ENCODE data around the gene DGKA.

Gene DGKA

DNA sequence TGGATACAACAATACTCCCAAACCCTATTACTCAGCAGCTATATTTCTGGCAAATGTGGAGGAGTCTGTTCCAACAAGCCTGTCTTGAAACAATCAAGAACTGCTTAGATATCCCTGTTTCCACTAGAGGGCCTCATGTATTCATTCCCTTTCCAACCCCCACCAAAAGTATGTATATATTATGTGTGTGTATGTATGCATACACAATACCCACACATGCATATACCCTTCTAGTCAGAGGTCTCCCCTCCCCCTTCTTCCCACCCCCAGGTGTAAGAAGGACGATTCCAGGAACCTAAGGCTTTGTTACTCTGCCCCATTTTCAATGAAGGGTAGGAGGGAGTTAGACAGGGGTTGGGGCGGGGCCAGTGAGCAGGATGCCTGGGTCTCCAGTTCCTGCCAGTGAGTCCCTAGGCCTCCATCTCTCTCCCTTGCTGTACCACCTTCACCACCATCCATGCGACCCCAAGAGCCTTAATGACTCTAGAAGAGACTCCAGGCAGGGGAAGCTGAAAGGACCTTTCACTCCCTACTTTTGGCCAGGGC lies at the start of gene DGKA:
DGKA (plus strand) TSS at position 392 of the 546 bp plus-strand sequence. CDS start 5,342 bp downstream, outside the sequence.
- TF ChIP-seq, protein P1, sequence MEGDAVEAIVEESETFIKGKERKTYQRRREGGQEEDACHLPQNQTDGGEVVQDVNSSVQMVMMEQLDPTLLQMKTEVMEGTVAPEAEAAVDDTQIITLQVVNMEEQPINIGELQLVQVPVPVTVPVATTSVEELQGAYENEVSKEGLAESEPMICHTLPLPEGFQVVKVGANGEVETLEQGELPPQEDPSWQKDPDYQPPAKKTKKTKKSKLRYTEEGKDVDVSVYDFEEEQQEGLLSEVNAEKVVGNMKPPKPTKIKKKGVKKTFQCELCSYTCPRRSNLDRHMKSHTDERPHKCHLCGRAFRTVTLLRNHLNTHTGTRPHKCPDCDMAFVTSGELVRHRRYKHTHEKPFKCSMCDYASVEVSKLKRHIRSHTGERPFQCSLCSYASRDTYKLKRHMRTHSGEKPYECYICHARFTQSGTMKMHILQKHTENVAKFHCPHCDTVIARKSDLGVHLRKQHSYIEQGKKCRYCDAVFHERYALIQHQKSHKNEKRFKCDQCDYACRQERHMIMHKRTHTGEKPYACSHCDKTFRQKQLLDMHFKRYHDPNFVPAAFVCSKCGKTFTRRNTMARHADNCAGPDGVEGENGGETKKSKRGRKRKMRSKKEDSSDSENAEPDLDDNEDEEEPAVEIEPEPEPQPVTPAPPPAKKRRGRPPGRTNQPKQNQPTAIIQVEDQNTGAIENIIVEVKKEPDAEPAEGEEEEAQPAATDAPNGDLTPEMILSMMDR (IDR thresholded peaks at IDR 0.05; ENCODE audit: low read length, missing control alignments) = peak; percentile 73
- peak within 1 kb of the TSS; percentile 68 for H3K4me3 ChIP-seq (replicated peaks; ENCODE audit: low read depth, low read length)
- peak; percentile 85 for DNase-seq (ENCODE audit: low read depth)

DNA sequence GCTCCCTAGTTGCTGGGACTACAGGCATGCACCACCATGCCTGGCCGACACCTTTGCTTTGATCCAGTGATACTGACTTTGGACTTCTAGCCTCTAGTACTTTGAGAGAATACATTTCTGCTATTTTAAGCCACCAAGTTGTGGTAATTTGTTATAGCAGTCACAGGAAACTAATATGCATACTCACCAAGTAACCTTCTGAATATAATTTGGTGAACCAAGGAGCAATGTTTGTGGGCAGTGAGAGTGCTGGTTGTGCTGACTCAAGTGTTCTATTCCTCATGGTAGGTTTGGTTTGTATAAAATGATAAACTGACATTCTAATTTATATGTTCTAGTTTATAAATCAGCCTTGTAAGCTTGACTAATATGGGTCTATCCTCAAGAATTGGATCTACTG lies 45.8 kb upstream of the DGKA start:
- TF ChIP-seq, protein P1 (IDR thresholded peaks at IDR 0.05; ENCODE audit: low read length, missing control alignments) = no peak
- no peak overlapping the region for H3K4me3 ChIP-seq (replicated peaks; ENCODE audit: low read depth, low read length)
- DNase-seq (ENCODE audit: low read depth) = no peak

DNA sequence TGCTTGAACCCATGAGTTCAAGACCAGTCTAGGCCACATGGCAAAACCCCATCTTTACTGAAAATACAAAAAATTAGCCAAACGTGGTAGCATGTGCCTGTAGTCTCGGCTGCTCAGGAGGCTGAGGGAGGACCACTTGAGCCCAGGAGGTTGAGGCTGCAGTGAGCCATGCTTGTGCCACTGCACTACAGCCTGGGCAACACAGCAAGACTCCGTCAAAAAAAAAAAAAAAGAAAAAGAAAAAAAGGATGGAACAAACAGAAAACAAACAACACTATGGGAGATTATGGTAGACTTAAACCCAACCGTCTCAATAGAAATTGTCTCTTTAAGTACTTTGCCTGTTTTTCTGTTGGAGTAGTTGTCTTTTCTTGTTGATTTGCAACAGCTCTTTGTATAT lies 39.7 kb upstream of the DGKA start:
- TF ChIP-seq, protein P1 (IDR thresholded peaks at IDR 0.05; ENCODE audit: low read length, missing control alignments) = no peak
- no peak overlapping the region for H3K4me3 ChIP-seq (replicated peaks; ENCODE audit: low read depth, low read length)
- no peak for DNase-seq (ENCODE audit: low read depth)

DNA sequence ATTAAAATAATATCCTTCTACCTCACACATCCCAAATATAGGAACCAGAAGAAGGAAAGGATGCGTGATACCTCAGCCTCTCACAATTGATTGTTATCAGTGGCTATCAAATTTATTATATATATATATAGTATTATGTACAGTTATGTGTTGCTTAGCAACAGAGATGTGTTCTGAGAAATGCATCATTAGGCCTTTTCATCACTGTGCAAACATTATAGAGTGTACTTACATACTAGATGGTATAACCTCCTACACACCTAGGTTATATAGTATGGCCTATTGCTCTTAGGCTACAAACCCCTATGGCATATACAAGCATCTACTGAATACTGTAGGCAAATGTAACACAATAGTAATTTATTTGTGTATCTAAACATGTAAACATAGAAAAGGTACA lies 37.2 kb upstream of the DGKA start:
- TF ChIP-seq, protein P1 (IDR thresholded peaks at IDR 0.05; ENCODE audit: low read length, missing control alignments) = no peak

DNA sequence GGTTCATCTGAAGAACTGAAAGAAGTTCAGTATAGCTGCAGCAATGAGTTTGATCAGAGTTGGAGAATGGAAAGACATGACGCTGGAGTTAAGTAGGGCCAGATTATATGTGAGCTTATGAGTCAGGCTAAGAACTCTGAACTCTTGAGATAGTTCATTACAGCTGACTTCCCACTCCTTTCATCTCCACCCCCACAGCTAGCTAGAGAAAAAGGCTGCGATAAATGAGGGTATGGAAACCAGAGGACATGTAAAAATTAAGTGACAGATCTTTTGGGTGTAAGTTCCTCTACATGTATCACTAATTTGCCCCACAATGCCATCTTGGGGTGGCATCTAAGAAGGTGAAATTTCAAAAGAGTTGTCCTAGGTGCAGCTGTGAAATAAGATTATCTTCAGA lies 31.9 kb upstream of the DGKA start:
- peak; percentile 47 for DNase-seq (ENCODE audit: low read depth)

More for the DNA sequence above, 37.2 kb upstream of the DGKA start:
- DNase-seq (ENCODE audit: low read depth) = no peak
- no peak overlapping the region for H3K4me3 ChIP-seq (replicated peaks; ENCODE audit: low read depth, low read length)

DNA sequence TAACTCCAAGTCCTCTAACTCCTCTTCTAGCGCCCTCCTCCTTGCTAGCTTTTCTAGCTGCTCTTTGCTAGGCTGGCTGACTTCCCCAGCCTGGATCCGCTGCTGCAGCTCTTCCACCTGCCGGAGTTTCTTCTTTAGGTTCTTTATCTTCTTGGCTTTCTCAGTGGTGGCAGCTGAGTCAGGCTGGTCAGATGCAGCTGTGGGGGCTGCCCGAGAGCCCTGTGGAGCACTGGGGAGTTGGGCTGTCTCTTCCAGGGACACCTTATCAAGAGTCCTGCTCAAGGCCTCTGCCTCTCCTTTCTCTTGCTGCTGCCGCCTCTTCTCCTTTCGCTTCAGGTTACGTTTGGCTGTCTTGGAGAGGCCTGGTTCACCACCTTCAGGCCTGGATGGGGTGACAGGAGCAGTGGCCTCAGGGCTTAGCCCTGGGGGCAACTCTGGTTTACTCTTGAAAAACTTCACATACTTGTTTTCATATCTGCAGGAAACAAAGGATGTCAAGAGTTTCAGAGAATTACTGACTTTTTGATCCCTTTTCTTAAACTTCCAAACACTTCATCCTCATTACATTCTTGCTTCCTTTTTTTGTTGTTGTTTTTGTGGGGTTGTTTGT lies 29.0 kb upstream of the DGKA start:
- no peak for DNase-seq (ENCODE audit: low read depth)
- H3K4me3 ChIP-seq (replicated peaks; ENCODE audit: low read depth, low read length) = no peak overlapping the region
- TF ChIP-seq, protein P1 (IDR thresholded peaks at IDR 0.05; ENCODE audit: low read length, missing control alignments) = no peak

More for the DNA sequence above, 31.9 kb upstream of the DGKA start:
- H3K4me3 ChIP-seq (replicated peaks; ENCODE audit: low read depth, low read length) = no peak overlapping the region
- TF ChIP-seq, protein P1 (IDR thresholded peaks at IDR 0.05; ENCODE audit: low read length, missing control alignments) = no peak

DNA sequence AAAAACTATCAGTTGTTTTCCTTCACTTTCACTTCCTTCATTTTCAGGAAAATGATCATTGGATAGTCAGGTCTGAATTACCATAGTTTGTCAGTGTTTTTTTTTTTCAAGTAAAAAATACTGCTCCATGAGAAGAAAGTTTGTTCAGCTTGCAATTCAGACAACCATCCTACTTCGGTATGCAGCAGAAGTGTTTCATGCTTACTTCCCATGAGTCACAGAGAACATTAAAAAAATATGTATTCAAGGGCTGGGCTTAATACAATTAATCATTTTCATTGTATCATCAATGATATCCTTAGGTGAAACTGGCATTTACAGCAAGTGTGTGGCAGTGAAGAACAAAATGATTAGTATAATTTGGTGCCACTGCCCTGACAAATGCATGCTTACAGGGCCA lies 24.9 kb upstream of the DGKA start:
- DNase-seq (ENCODE audit: low read depth) = peak; percentile 41
- TF ChIP-seq, protein P1 (IDR thresholded peaks at IDR 0.05; ENCODE audit: low read length, missing control alignments) = no peak
- no peak overlapping the region for H3K4me3 ChIP-seq (replicated peaks; ENCODE audit: low read depth, low read length)
